ENCODE results near the gene SMIM1.
"Not testable (repeated sequence)": the region's sequence is repeated elsewhere in the genome, so short reads cannot be mapped to it uniquely, and the experiment has no call there.

The SMIM1 gene

GRCh38 chr1:3790952-3791351 is 18.4 kb downstream of the SMIM1 start:
- peaks cover 23% of the 10 kb centered on the region for H3K4me1 ChIP-seq (ENCODE audit: control insufficient read depth, insufficient read depth, low read length)
- no peak overlapping the region for H3K4me3 ChIP-seq (ENCODE audit: low read length)
- H3K27me3 ChIP-seq (replicated peaks; ENCODE audit: control insufficient read depth, insufficient read depth, low read length), result no peaks in the 10 kb centered on the region
- H3K9ac ChIP-seq (ENCODE audit: low read length), result no peak overlapping the region
- peaks cover 34% of the 10 kb centered on the region for H3K36me3 ChIP-seq (ENCODE audit: control insufficient read depth, insufficient read depth, low read length, severe bottlenecking)
- DNase-seq (ENCODE audit: low read depth), result no peak
- no peaks in the 10 kb centered on the region for H3K9me3 ChIP-seq (ENCODE audit: control insufficient read depth, low read length)

- H3K4me1 ChIP-seq (ENCODE audit: control insufficient read depth, insufficient read depth, low read length), result peaks cover 32% of the 10 kb centered on the region
- DNase-seq (ENCODE audit: low read depth), result no peak
Measured at GRCh38 chr1:3795453-3796214, 23.1 kb downstream of the SMIM1 start.

GRCh38 chr1:3796215-3797061 is 23.9 kb downstream of the SMIM1 start, which contains the start of gene LRRC47:
Gene LRRC47 (minus strand): TSS chr1:3796498. CDS start chr1:3796476, 22 bp downstream.
- H3K9ac ChIP-seq (ENCODE audit: low read length), result peak within 1 kb of the TSS; percentile 94
- peak; percentile 96 for DNase-seq (ENCODE audit: low read depth)
- H3K4me3 ChIP-seq (ENCODE audit: low read length), result peak within 1 kb of the TSS; percentile 97
- peaks cover 4% of the 10 kb centered on the region for H3K36me3 ChIP-seq (ENCODE audit: control insufficient read depth, insufficient read depth, low read length, severe bottlenecking)
- peaks cover 32% of the 10 kb centered on the region for H3K4me1 ChIP-seq (ENCODE audit: control insufficient read depth, insufficient read depth, low read length)
- peaks cover 17% of the 10 kb centered on the region for H3K27me3 ChIP-seq (replicated peaks; ENCODE audit: control insufficient read depth, insufficient read depth, low read length)
- no peaks in the 10 kb centered on the region for H3K9me3 ChIP-seq (ENCODE audit: control insufficient read depth, low read length)

More at GRCh38 chr1:3795453-3796214, 23.1 kb downstream of the SMIM1 start:
- Histone ChIP-seq H3K9ac (ENCODE audit: low read length) (peak overlapping the region; percentile 94), H3K4me3 (ENCODE audit: low read length) (peak overlapping the region; percentile 97), H3K27me3 (replicated peaks; ENCODE audit: control insufficient read depth, insufficient read depth, low read length) (peaks cover 11% of the 10 kb centered on the region), H3K36me3 (ENCODE audit: control insufficient read depth, insufficient read depth, low read length, severe bottlenecking) (peaks cover 4% of the 10 kb centered on the region), H3K9me3 (ENCODE audit: control insufficient read depth, low read length) (no peaks in the 10 kb centered on the region)

GRCh38 chr1:3799976-3800685 is 27.6 kb downstream of the SMIM1 start:
- Histone ChIP-seq H3K9me3 (ENCODE audit: control insufficient read depth, low read length) (no peaks in the 10 kb centered on the region), H3K4me3 (ENCODE audit: low read length) (no peak overlapping the region), H3K36me3 (ENCODE audit: control insufficient read depth, insufficient read depth, low read length, severe bottlenecking) (no peaks in the 10 kb centered on the region), H3K4me1 (ENCODE audit: control insufficient read depth, insufficient read depth, low read length) (peaks cover 25% of the 10 kb centered on the region), H3K27me3 (replicated peaks; ENCODE audit: control insufficient read depth, insufficient read depth, low read length) (peaks cover 22% of the 10 kb centered on the region), H3K9ac (ENCODE audit: low read length) (no peak overlapping the region)
- DNase-seq (ENCODE audit: low read depth), result no peak

- not testable (repeated sequence) for H3K9me3 ChIP-seq (ENCODE audit: control insufficient read depth, low read length); H3K9ac ChIP-seq (ENCODE audit: low read length); DNase-seq (ENCODE audit: low read depth); H3K4me3 ChIP-seq (ENCODE audit: low read length); H3K36me3 ChIP-seq (ENCODE audit: control insufficient read depth, insufficient read depth, low read length, severe bottlenecking)
- H3K27me3 ChIP-seq (replicated peaks; ENCODE audit: control insufficient read depth, insufficient read depth, low read length), result peaks cover 22% of the 10 kb centered on the region
- peaks cover 20% of the 10 kb centered on the region for H3K4me1 ChIP-seq (ENCODE audit: control insufficient read depth, insufficient read depth, low read length)
Measured at GRCh38 chr1:3800795-3801194, 28.2 kb downstream of the SMIM1 start.

- peaks cover 11% of the 10 kb centered on the region for H3K4me1 ChIP-seq (ENCODE audit: control insufficient read depth, insufficient read depth, low read length)
- no peaks in the 10 kb centered on the region for H3K36me3 ChIP-seq (ENCODE audit: control insufficient read depth, insufficient read depth, low read length, severe bottlenecking)
- no peaks in the 10 kb centered on the region for H3K9me3 ChIP-seq (ENCODE audit: control insufficient read depth, low read length)
- H3K9ac ChIP-seq (ENCODE audit: low read length), result no peak overlapping the region
- peaks cover 22% of the 10 kb centered on the region for H3K27me3 ChIP-seq (replicated peaks; ENCODE audit: control insufficient read depth, insufficient read depth, low read length)
- no peak for DNase-seq (ENCODE audit: low read depth)
- H3K4me3 ChIP-seq (ENCODE audit: low read length), result no peak overlapping the region
Measured at GRCh38 chr1:3803905-3804626, 31.5 kb downstream of the SMIM1 start.

GRCh38 chr1:3804627-3804944 is 32.0 kb downstream of the SMIM1 start:
- H3K9ac ChIP-seq (ENCODE audit: low read length); H3K4me3 ChIP-seq (ENCODE audit: low read length); H3K9me3 ChIP-seq (ENCODE audit: control insufficient read depth, low read length); DNase-seq (ENCODE audit: low read depth); H3K36me3 ChIP-seq (ENCODE audit: control insufficient read depth, insufficient read depth, low read length, severe bottlenecking): not testable (repeated sequence)
- peaks cover 11% of the 10 kb centered on the region for H3K4me1 ChIP-seq (ENCODE audit: control insufficient read depth, insufficient read depth, low read length)
- peaks cover 21% of the 10 kb centered on the region for H3K27me3 ChIP-seq (replicated peaks; ENCODE audit: control insufficient read depth, insufficient read depth, low read length)

GRCh38 chr1:3805038-3805437 is 32.5 kb downstream of the SMIM1 start:
- Histone ChIP-seq H3K36me3 (ENCODE audit: control insufficient read depth, insufficient read depth, low read length, severe bottlenecking) (no peaks in the 10 kb centered on the region), H3K9me3 (ENCODE audit: control insufficient read depth, low read length) (no peaks in the 10 kb centered on the region), H3K9ac (ENCODE audit: low read length) (no peak overlapping the region), H3K27me3 (replicated peaks; ENCODE audit: control insufficient read depth, insufficient read depth, low read length) (peaks cover 17% of the 10 kb centered on the region), H3K4me1 (ENCODE audit: control insufficient read depth, insufficient read depth, low read length) (peaks cover 11% of the 10 kb centered on the region), H3K4me3 (ENCODE audit: low read length) (no peak overlapping the region)
- no peak for DNase-seq (ENCODE audit: low read depth)

- Histone ChIP-seq H3K4me1 (ENCODE audit: control insufficient read depth, insufficient read depth, low read length) (peaks cover 11% of the 10 kb centered on the region), H3K27me3 (replicated peaks; ENCODE audit: control insufficient read depth, insufficient read depth, low read length) (peaks cover under 1% of the 10 kb centered on the region), H3K36me3 (ENCODE audit: control insufficient read depth, insufficient read depth, low read length, severe bottlenecking) (no peaks in the 10 kb centered on the region), H3K4me3 (ENCODE audit: low read length) (no peak overlapping the region), H3K9me3 (ENCODE audit: control insufficient read depth, low read length) (no peaks in the 10 kb centered on the region), H3K9ac (ENCODE audit: low read length) (no peak overlapping the region)
- DNase-seq (ENCODE audit: low read depth), result no peak
Measured at GRCh38 chr1:3807769-3808168, 35.2 kb downstream of the SMIM1 start.

- Histone ChIP-seq H3K4me3 (ENCODE audit: low read length) (no peak overlapping the region), H3K9me3 (ENCODE audit: control insufficient read depth, low read length) (no peaks in the 10 kb centered on the region), H3K36me3 (ENCODE audit: control insufficient read depth, insufficient read depth, low read length, severe bottlenecking) (peaks cover 11% of the 10 kb centered on the region), H3K4me1 (ENCODE audit: control insufficient read depth, insufficient read depth, low read length) (no peaks in the 10 kb centered on the region), H3K27me3 (replicated peaks; ENCODE audit: control insufficient read depth, insufficient read depth, low read length) (no peaks in the 10 kb centered on the region), H3K9ac (ENCODE audit: low read length) (no peak overlapping the region)
- DNase-seq (ENCODE audit: low read depth), result no peak
Measured at GRCh38 chr1:3809680-3810079, 37.1 kb downstream of the SMIM1 start.
